GM19328 (cell line): ENCODE results near the gene ADCK1.
"Not testable (repeated sequence)": the region's sequence is repeated elsewhere in the genome, so short reads cannot be mapped to it uniquely, and the experiment has no call there.

Experiments
- ATAC-seq: cut with Tn5 transposase; IDR thresholded peaks from one replicate; pipeline ENCODE4 v1.9.1; 2021; ENCODE audit warnings: mild to moderate bottlenecking, moderate library complexity; ENCODE audit not compliant: unreplicated experiment

Gene ADCK1

GRCh38 chr14:77808250-77808649, 8.3 kb downstream of the ADCK1 start:
- no peak for ATAC-seq

GRCh38 chr14:77809011-77809410, 9.1 kb downstream of the ADCK1 start:
- ATAC-seq = no peak

DNA sequence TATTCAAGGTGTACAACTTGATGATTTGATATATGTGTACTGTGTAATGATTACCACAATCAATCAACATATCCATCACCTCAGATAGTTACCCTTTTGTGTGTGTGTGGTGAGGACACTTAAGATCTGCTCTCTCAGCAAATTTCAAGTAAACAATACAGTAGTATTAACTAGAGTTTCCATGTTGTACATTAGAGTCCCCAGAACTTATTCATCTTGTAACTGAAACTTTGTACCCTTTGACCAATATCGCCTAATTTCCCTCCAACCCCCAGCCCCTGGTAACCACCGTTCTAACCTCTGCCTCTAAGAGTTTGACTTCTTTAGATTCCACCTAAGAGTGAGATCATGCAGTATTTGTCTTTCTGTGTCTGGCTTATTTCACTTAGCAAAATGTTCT, 12.1 kb downstream of the ADCK1 start:
- no peak for ATAC-seq

GRCh38 chr14:77812682-77813081, 12.8 kb downstream of the ADCK1 start:
- not testable (repeated sequence) for ATAC-seq

GRCh38 chr14:77822307-77822706, 22.4 kb downstream of the ADCK1 start:
- ATAC-seq = no peak

DNA sequence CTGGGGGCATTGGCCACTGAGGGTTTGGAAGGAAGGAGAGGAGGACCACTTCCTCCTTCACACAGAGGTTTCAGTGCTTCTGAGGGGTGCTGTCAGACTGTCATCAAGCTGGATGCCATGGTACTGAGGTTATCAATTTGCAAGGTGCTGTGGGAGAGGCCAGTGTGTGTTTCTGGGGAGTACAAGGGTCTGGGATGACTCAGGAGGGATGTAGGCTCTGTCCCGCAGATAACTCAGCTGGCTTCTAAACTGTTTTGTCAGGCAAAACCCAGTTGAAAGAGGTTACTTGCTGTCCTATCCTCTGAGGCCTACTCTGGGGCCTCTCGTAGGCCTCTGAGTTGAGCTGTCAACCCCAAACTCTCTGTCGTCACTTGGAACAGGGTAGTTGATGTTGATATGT, 22.8 kb downstream of the ADCK1 start:
- ATAC-seq = no peak

- ATAC-seq = no peak
Observed at GRCh38 chr14:77823378-77823777, 23.5 kb downstream of the ADCK1 start.

DNA sequence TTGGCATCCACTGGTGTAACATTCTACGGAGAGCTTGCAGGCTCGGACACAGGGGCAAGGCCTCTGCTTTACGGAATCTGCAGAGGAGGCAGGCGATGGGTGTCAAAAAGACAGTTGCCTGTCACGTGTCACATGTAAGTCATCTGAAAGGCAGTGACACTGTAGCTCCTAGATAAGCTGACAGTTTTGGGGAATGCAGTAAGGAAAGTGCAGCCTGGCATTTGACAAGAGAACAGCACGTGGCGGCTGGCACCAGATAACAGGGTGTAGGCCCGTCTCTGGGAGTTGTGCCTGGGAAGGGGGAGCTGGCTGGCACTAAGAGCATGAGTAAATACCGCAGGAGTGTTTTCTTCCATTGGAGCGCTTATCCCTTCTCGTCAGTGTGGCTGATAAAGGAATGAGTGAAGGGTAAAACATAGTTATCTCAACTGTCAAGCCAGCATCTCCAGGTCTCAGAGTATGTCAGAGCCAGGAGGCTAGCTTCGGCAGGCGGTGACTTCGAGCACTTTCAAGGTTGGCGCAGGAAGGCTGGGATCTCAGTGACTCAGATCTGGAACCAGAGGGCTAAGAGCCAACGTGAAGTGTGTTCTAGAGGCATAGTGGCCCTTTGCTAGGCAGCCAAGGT, 26.1 kb downstream of the ADCK1 start:
- ATAC-seq = no peak

GRCh38 chr14:77830692-77831091, 30.8 kb downstream of the ADCK1 start:
- ATAC-seq = no peak

- no peak for ATAC-seq
Observed at GRCh38 chr14:77832297-77832696, 32.4 kb downstream of the ADCK1 start.

DNA sequence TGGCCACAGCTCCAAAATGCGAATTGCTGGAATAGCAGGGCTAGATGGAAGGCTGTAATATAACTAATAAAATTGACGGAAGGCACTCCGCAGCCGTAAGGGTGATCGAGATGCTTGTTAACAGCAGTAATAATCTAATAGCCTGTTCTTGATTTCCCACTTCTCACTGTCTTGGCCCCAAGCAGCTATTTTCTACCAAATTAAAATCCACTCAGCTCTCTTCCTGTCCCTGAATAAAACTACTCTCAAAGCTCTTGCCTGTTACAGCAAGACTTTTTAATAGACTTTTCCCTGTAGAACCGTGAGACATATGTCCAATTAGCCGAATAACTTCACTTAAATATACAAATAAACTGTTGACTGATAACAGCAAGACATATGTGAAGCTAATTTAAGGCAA, 38.0 kb downstream of the ADCK1 start:
- ATAC-seq = no peak

GRCh38 chr14:77838831-77839511, 39.1 kb downstream of the ADCK1 start:
- no peak for ATAC-seq

- no peak for ATAC-seq
Observed at GRCh38 chr14:77843195-77843594, 43.3 kb downstream of the ADCK1 start.

- no peak for ATAC-seq
Observed at GRCh38 chr14:77843651-77844050, 43.7 kb downstream of the ADCK1 start.

- ATAC-seq = no peak
Observed at GRCh38 chr14:77844802-77845201, 44.9 kb downstream of the ADCK1 start.

- no peak for ATAC-seq
Observed at GRCh38 chr14:77848031-77848430, 48.1 kb downstream of the ADCK1 start.

DNA sequence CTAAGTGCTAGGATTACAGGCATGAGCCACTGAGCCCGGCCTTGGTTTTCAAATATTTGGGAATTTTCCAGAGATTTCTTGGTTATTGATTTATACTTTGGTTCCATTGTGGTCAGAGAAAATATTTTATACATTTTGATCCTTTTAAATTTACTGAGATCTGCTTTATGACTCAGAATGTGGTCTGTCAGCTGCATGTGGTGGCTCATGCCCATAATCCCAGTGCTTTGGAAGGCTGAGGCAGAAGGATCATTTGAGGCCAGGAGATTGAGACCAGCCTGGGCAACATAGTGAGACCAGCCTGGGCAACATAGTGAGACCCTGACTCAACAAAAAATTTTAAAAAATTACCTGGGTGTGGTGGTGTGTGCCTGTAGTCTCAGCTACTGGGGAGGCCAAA, 49.8 kb downstream of the ADCK1 start:
- ATAC-seq = no peak

DNA sequence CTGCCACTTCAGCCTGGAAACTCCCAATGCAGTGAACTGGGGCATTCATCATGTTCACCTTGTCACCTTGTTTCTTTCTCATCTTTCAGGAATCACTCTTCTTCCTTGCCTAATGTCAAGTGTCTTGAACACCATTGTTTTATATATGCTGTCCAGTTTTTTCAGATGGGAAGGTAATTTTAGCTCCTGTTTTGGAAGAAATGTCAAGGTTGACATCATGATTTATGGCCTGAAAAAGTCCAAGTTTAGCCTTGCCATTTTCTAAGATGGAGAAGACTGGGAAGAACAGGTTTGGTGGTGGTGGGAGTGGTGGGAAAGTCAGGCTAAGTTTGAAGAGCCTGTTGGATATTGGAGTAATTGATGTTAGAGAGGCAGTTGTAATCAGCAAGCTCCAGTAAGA, 54.0 kb downstream of the ADCK1 start:
- no peak for ATAC-seq

DNA sequence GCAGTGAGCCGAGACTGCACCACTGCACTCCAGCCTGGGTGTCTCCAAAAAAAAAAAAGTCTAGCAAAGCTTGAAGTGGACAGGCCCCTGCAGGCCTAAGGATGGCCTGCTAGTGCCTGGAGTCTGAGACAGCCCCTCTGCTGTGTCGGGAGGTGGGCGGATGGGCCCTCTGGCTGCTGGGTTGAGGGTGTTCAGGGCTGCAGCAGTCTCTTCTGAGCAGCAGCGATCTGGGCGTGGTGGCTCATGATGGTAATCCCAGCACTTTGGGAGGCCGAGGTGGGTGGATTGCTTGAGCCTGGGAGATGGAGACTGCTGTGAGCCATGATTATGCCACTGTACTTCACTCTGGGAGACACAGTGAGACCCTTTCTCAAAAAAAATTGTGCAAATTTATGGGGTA, 57.0 kb downstream of the ADCK1 start:
- no peak for ATAC-seq

DNA sequence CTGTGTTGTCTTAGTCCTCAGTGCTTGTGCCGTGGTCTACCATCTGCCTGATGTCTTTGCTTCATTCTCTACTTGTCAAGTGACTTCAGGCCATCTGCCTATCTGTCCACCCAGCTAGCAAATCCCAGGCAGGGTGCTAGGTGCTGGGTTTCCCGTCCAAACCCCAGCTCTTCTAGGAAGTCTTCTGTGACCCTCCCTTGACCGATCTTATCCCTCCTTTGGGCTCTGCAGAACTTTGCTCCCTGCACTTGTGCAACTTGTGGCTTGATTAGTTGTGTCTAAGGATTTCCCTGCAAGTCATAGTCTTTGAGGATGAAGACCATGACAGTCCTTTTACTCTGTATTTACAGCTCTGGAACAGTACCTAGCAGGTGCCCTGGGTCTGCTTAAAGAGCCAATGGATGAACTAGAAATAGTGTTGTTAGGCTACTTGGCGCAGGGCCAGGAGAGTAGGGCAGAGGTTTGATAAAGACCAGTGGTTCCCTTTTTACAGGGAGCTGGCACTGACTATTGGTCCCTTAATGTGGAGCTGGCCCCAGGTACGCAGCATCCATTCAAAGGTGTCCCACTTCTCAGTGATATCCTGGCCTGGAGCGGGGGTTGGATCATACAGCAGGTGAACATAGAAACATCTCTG, 60.1 kb downstream of the ADCK1 start:
- no peak for ATAC-seq

DNA sequence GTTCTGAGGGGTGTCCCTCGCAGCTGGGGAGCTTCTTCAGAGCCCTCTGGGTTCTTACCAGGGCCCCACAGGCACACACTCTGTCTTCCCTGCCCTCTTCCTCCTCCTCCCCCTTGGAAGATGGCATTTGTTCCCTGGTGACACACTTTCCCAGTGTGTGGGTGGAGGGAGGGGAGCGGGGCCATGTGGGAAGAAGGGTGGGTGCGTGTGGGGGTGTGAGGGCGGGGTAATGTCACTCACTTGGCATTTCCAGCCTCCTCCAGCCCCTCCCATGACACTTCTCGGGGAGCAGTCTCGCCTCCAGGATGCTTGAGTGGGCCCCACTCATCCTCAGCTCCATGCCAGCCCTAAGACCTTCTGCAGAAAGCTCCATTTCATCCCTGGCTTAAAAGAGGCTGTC, 61.3 kb downstream of the ADCK1 start:
- ATAC-seq = no peak

GRCh38 chr14:77862154-77862786, 62.4 kb downstream of the ADCK1 start:
- peak; percentile 63 for ATAC-seq
